NT2/D1 (cell line): ENCODE results near the gene RBM28.

Source experiments
- SUZ12 ChIP-seq: IDR thresholded peaks from 2 replicates; pipeline ENCODE4 v1.6.1; 2011; ENCODE audit not compliant: insufficient read length, insufficient read depth; ENCODE audit errors: extremely low read depth
- YY1 ChIP-seq: IDR thresholded peaks from 2 replicates; pipeline ENCODE4 v1.6.1; 2011; ENCODE audit not compliant: insufficient read length, insufficient read depth
- ZNF274 ChIP-seq: IDR thresholded peaks from 2 replicates; pipeline ENCODE4 v1.6.1; 2011; ENCODE audit warnings: mild to moderate bottlenecking, low read depth, low read length

DNA sequence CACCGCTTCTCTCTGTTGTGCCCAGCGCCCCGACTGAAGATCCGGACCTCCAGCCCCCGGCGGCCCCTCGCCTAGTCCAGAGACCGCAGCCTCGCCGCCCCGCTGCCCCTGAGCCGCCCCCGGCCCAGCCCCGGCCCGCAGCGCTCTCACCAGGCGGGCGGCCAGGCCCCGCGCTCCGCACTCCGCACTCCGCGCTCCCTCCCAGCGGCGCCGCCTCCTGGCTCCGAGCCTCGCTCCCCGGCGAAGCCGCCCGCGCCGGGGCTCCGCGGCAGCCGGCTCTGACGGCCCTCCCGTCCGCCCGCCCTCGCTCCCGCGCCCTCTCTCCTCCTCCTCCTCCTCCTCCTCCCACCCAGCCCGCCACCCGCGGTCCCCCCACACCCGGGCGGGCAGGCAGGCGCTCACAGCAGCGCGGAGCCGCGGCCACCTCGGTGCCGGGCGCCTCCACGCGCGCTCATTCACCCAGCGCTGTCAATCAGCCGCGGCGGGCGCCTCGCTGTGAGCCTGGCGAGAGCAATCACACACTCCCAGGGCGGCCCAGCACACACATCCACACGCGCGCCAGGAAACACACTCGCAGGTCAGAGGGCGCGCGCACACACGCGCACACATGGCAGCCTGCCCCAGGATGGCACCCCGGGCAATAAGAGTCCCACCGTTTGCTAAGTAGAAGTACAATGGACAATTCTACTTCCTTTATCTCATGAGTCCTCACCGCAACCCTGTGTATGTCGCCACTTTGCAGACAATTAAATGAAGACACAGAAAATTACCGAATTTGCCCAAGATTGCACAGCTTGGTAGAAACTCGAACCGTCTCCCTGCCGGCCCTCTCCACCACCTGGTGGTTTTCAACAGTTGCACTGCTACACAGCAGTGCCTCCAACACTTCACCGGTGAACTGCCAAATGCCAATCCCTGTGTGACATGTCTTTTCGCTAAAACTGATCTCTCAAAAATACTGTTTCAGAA is 18.0 kb upstream of the RBM28 start, which contains the start of gene PRRT4:
- TF ChIP-seq SUZ12 (no peak), ZNF274 (no peak), YY1 (no peak)
